GM12892 (cell line): ENCODE measurements around the gene C12orf43.

Source experiments
- POLR2AphosphoS5 ChIP-seq: IDR thresholded peaks from 2 replicates; pipeline ENCODE4 v1.6.1; 2011; ENCODE audit warnings: low read depth, low read length, control low read depth
- TAF1 ChIP-seq: IDR thresholded peaks from 2 replicates; pipeline ENCODE4 v1.6.1; 2011; ENCODE audit warnings: low read depth, mild to moderate bottlenecking, control low read depth, low read length, borderline replicate concordance

DNA sequence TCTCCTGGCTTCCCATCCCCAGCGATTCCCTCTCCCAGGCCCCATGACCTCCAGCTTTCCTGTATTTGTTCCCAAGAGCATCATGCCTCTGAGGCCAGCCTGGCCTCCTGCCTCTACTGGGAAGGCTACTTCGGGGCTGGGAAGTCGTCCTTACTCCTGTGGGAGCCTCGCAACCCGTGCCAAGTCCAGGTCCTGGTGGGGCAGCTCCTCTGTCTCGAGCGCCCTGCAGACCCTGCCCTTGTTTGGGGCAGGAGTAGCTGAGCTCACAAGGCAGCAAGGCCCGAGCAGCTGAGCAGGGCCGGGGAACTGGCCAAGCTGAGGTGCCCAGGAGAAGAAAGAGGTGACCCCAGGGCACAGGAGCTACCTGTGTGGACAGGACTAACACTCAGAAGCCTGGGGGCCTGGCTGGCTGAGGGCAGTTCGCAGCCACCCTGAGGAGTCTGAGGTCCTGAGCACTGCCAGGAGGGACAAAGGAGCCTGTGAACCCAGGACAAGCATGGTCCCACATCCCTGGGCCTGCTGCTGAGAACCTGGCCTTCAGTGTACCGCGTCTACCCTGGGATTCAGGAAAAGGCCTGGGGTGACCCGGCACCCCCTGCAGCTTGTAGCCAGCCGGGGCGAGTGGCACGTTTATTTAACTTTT is 14.3 kb downstream of the C12orf43 start:
- TF ChIP-seq POLR2AphosphoS5 (no peak), TAF1 (no peak)
